ENCODE measurements around the gene AGRN. TPM values are rescaled to one million over a fixed set of nuclear protein-coding genes. Genes with fewer than 3 reads are reported as not detected.

Gene AGRN
- total RNA-seq, 1 experiment from 2014 or later, result 175 TPM

DNA sequence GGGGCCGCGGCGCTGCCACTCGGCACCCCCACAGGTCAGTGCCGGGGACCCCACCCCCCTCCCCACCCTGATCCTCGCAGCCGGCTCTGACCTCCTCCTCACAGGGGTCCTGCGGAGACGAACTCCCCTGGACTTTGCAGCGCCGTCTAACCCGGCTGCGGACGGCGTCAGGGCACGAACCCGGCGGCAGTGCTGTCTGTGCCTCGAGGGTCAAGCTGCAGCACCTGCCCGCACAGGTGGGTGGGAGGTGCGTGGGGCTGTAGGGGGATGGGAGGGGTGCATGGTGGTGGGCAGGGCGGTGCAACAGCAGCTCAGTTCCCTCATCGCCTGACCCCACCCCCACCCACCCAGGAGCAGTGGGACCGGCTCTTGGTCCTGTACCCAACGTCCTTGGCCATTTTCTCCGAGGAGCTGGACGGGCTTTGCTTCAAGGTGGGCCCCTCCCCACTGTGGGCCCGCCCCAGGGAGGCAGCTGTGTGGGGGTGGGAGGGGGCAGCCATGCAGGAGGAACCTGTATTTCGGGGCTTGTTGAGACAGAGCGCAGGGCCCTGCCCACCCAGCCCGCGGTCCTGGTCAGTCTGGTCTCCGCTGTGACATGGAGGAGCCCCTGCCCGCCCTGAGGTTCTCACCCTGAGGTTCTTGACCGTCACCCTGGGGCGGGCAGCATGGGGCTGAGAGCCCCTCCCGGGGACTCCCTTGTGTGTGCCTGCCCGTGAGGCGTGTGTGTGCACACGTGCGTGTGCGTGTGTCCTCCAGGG is 48.8 kb upstream of the AGRN start:
- Histone ChIP-seq H3K79me1 (ENCODE audit: insufficient read depth, low read depth, low read length, poor library complexity, severe bottlenecking) (no peaks in the 10 kb centered on the region), H2BK20ac (ENCODE audit: low read depth, low read length, poor library complexity, severe bottlenecking) (no peak overlapping the region), H4K91ac (ENCODE audit: insufficient read length, low read depth, low read length) (no peak overlapping the region), H4K20me1 (ENCODE audit: control insufficient read depth, insufficient read depth, insufficient read length) (no peaks in the 10 kb centered on the region), H3K9ac (ENCODE audit: extremely low read depth, insufficient read length, low read length) (no peak overlapping the region), H2BK5ac (ENCODE audit: insufficient read length, low read length) (no peak overlapping the region), H3T11ph (ENCODE audit: low read length) (no peak overlapping the region), H3K27ac (ENCODE audit: insufficient read length, low read depth, low read length) (no peak overlapping the region), H2BK15ac (ENCODE audit: low read depth, low read length) (no peak overlapping the region), H3K18ac (ENCODE audit: insufficient read length, low read depth, low read length) (no peak overlapping the region), H2AFZ (ENCODE audit: low read length) (no peak overlapping the region), H4K5ac (ENCODE audit: insufficient read length, low read depth, low read length) (no peak overlapping the region), H3K4me2 (ENCODE audit: insufficient read depth, insufficient read length, low read length) (no peak overlapping the region), H3K4me1 (ENCODE audit: insufficient read depth, low read length) (no peaks in the 10 kb centered on the region), H4K8ac (replicated peaks; ENCODE audit: insufficient read length, low read depth, low read length) (no peak overlapping the region), H2BK120ac (ENCODE audit: low read depth, low read length, poor library complexity, severe bottlenecking) (no peak overlapping the region), H3K4ac (ENCODE audit: low read depth, low read length) (no peak overlapping the region), H3K23me2 (ENCODE audit: insufficient read length, low read depth, low read length, poor library complexity, severe bottlenecking) (peaks cover 9% of the 10 kb centered on the region), H3K27me3 (ENCODE audit: insufficient read depth, low read length) (peaks cover 11% of the 10 kb centered on the region; the same call in 1 of the 2 replicates), H2AK5ac (ENCODE audit: insufficient read length, low read length) (no peak overlapping the region), H3K23ac (ENCODE audit: insufficient read length, low read depth, low read length) (no peak overlapping the region), H3K9me3 (ENCODE audit: control insufficient read depth, low read depth, low read length) (no peaks in the 10 kb centered on the region), H3K14ac (ENCODE audit: insufficient read depth, low read length) (no peak overlapping the region), H3K79me2 (ENCODE audit: insufficient read depth, low read length) (no peaks in the 10 kb centered on the region), H2BK12ac (ENCODE audit: insufficient read length, low read depth, low read length) (no peak overlapping the region), H3K56ac (ENCODE audit: insufficient read length, low read depth, low read length) (no peak overlapping the region)
- no peaks in the 10 kb centered on the region for H3K36me3 Mint-ChIP-seq (ENCODE audit: insufficient read depth in 1 of 3, low read depth in 3 of 3)
- TF ChIP-seq, protein P1, sequence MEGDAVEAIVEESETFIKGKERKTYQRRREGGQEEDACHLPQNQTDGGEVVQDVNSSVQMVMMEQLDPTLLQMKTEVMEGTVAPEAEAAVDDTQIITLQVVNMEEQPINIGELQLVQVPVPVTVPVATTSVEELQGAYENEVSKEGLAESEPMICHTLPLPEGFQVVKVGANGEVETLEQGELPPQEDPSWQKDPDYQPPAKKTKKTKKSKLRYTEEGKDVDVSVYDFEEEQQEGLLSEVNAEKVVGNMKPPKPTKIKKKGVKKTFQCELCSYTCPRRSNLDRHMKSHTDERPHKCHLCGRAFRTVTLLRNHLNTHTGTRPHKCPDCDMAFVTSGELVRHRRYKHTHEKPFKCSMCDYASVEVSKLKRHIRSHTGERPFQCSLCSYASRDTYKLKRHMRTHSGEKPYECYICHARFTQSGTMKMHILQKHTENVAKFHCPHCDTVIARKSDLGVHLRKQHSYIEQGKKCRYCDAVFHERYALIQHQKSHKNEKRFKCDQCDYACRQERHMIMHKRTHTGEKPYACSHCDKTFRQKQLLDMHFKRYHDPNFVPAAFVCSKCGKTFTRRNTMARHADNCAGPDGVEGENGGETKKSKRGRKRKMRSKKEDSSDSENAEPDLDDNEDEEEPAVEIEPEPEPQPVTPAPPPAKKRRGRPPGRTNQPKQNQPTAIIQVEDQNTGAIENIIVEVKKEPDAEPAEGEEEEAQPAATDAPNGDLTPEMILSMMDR (conservative IDR thresholded peaks at IDR 0.05), result no peak
- peaks cover 5 to 7% of the 10 kb centered on the region in 2 experiments; a peak in 3 of 4 replicates for H3K4me1 Mint-ChIP-seq
- H3K27me3 Mint-ChIP-seq (ENCODE audit: low read depth), result peaks cover 67% of the 10 kb centered on the region
- H3K27ac Mint-ChIP-seq, result no peak overlapping the region
- no CpG with 5 or more reads among the region's 42 CpGs for WGBS (ENCODE audit: extremely low coverage, insufficient read length, low lambda C conversion rate)
- no peak for DNase-seq
- H3K4me3 Mint-ChIP-seq, result no peak overlapping the region
- H3K9me3 Mint-ChIP-seq, result peaks cover 3 to 4% of the 10 kb centered on the region in 2 experiments; a peak in 3 of 5 replicates

Measured in H9 (cell line).